Muscle of leg (tissue), 11 donors: ENCODE results near the gene NCKAP1. TPM values are rescaled to one million over a fixed set of nuclear protein-coding genes. Genes with fewer than 3 reads are reported as not detected.
"Not testable (repeated sequence)": the region's sequence is repeated elsewhere in the genome, so short reads cannot be mapped to it uniquely, and the experiment has no call there.

Source experiments
- DNase-seq: peaks from one replicate; pipeline ENCODE4 v3.0.0; 2013
- H3K27ac ChIP-seq: one replicate; pipeline ENCODE4 v1.5.1; 2013; ENCODE audit warnings: mild to moderate bottlenecking, low read length, control low read depth
- H3K27me3 ChIP-seq: one replicate; pipeline ENCODE4 v1.6.1; 2013; ENCODE audit warnings: low read length; ENCODE audit not compliant: control insufficient read depth, insufficient read depth
- H3K36me3 ChIP-seq: one replicate; pipeline ENCODE4 v1.6.1; 2013; ENCODE audit warnings: low read length; ENCODE audit not compliant: control insufficient read depth, insufficient read depth
- H3K4me1 ChIP-seq: one replicate; pipeline ENCODE4 v1.6.1; 2013; ENCODE audit warnings: low read length; ENCODE audit not compliant: control insufficient read depth, insufficient read depth
- H3K4me3 ChIP-seq: one replicate; pipeline ENCODE4 v1.5.1; 2013; ENCODE audit warnings: low read length, control low read depth
- H3K9me3 ChIP-seq: replicated peaks from 2 replicates; pipeline ENCODE4 v1.6.1; 2013; ENCODE audit warnings: low read depth, low read length; ENCODE audit not compliant: control insufficient read depth
- WGBS: methylation state at CpG from one replicate; pipeline ENCODE4 v1.1.5; 2013; ENCODE audit warnings: missing lambda C conversion rate; ENCODE audit not compliant: insufficient coverage; 5-methylcytosine and 5-hydroxymethylcytosine counted together
- polyA plus RNA-seq, 8 donors: library from polyadenylated mRNA; unstranded; fragments of 120-200 nt; gene quantifications; one replicate each; pipeline versions ENCODE4 v1.2.1 to v1.2.3, GENCODE V29; 2013; ENCODE audit warnings: inconsistent platforms in 1 of 8, low replicate concordance in 1 of 8; ENCODE audit not compliant: insufficient read length in 8 of 8, insufficient read depth in 1 of 8
- total RNA-seq: library from RNA; stranded (reverse); fragments of 120-200 nt; gene quantifications from one replicate; pipeline ENCODE4 v1.2.4, GENCODE V29; 2013

NCKAP1 gene
- total and polyA plus RNA-seq, 9 donors: 71.9 to 98.5 (median 82.7) TPM

DNA sequence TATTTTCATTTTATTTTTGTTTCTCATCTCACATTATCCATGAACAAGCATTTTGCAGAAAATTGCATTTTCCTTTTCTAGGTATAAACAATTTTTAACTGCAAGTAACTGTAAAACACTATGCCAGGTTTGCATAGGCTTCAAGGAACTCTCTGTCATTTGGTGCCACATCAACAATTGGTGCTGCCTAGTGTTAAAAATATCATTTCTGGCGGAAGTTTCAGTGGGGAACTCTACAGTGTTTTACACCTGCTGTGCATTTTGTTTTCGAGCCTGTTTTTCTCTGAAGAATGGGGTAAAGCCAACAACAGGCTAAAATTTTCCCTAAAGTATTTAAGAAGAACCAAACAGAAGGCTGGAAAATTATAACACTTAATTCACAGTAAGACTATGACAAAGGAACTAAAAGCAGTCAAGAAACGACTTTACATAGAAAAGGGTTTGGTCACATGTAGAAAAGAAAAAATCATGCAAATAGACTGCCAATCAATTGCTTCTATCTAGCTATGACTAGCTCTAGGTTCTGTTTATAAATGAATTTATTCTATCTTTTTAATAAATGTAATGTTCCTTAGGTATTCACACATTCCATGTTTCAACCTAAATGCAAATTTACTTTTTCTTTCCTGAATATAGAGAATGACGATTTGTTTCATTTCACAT is 150.4 kb downstream of the NCKAP1 start:
- Histone ChIP-seq H3K36me3 (no peaks in the 10 kb centered on the region), H3K9me3 (no peaks in the 10 kb centered on the region), H3K27me3 (no peaks in the 10 kb centered on the region), H3K27ac (no peak overlapping the region), H3K4me1 (no peaks in the 10 kb centered on the region), H3K4me3 (no peak overlapping the region)
- 83% methylated on average over 1 of the region's 4 CpGs for WGBS
- DNase-seq: no peak

DNA sequence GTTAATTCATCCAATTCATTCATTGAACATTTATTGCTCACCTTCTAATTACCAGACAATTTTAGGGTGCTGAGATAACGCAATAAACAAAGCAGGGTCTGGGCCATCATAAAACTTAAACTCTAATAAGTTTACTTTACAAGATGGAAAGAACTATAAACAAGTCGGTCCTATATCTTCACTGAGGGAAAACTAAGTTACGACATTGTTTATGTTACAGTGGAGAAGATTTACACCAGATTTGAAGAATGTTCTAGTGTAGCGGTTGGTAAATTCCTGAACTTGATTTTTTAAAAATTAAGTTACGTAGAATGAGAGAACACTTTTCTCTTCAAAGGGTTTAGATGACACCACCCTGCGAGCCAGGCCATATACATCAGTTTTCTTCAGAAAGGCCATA is 151.2 kb downstream of the NCKAP1 start:
- Histone ChIP-seq H3K36me3 (no peaks in the 10 kb centered on the region), H3K4me1 (no peaks in the 10 kb centered on the region), H3K27ac (no peak overlapping the region), H3K4me3 (no peak overlapping the region), H3K9me3 (no peaks in the 10 kb centered on the region), H3K27me3 (no peaks in the 10 kb centered on the region)
- WGBS: no CpG with 5 or more reads among the region's 6 CpGs
- DNase-seq: no peak

DNA sequence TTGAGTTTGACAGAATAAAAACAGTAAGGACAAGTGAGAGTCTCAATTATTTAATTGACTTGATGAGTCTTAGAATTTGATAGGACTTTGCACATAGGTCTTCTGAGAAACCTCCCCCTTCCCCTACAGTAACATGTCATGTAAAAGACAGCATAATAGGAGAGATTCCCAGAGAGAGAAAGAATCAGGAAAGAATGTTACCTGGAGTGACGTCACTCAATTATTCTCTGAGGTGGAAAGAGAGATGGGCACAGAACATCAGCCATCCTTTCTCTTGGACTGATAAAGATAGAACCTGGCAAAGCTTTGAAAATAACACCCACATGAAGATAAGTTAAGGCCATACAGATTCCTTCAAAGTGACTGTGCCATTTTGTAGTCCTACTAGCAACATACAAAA is 152.5 kb downstream of the NCKAP1 start:
- H3K27ac ChIP-seq: no peak overlapping the region
- DNase-seq: no peak
- H3K9me3 ChIP-seq: no peaks in the 10 kb centered on the region
- no CpG with 5 or more reads among the region's 1 CpG for WGBS
- H3K4me1 ChIP-seq: no peaks in the 10 kb centered on the region
- no peak overlapping the region for H3K4me3 ChIP-seq
- H3K27me3 ChIP-seq: no peaks in the 10 kb centered on the region
- H3K36me3 ChIP-seq: no peaks in the 10 kb centered on the region

DNA sequence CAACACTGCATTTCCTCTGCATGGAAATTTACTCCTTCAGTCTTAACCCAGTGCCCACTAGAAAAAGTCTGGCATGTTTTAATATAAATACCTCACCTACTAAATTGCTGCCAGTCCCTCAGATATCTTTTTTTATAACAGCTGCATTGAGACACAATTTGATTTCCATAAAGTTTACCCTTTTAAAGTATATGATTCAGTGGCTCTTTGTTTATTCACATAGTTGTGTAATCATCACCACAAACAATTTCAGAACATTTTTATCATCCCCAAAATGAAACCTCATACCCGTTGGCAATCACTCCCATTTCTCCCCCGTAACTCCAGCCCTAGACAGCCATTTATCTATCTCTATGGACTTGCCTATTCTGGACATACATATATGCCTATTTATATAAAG is 154.8 kb downstream of the NCKAP1 start:
- DNase-seq: no peak
- H3K27ac ChIP-seq: no peak overlapping the region
- H3K4me3 ChIP-seq: no peak overlapping the region
- no CpG with 5 or more reads among the region's 2 CpGs for WGBS
- H3K27me3 ChIP-seq: no peaks in the 10 kb centered on the region
- H3K9me3 ChIP-seq: no peaks in the 10 kb centered on the region
- H3K4me1 ChIP-seq: no peaks in the 10 kb centered on the region
- H3K36me3 ChIP-seq: no peaks in the 10 kb centered on the region

DNA sequence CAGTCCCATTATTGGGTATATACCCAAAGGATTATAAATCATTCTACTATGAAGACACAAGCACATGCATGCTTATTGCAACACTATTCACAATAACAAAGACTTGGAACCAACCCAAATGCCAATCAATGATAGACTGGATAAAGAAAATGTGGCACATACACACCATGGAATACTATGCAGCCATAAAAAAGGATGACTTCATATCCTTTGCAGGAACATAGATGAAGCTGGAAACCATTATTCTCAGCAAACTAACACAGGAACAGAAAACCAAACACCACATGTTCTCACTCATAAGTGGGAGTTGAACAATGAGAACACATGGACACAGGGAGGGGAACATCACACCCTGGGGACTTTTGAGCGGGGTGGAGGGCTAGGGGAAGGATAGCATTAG is 158.2 kb downstream of the NCKAP1 start:
- not testable (repeated sequence) for H3K27ac ChIP-seq, H3K4me1 ChIP-seq, DNase-seq, H3K27me3 ChIP-seq, H3K4me3 ChIP-seq, H3K36me3 ChIP-seq, H3K9me3 ChIP-seq
- no CpG with 5 or more reads among the region's 1 CpG for WGBS

DNA sequence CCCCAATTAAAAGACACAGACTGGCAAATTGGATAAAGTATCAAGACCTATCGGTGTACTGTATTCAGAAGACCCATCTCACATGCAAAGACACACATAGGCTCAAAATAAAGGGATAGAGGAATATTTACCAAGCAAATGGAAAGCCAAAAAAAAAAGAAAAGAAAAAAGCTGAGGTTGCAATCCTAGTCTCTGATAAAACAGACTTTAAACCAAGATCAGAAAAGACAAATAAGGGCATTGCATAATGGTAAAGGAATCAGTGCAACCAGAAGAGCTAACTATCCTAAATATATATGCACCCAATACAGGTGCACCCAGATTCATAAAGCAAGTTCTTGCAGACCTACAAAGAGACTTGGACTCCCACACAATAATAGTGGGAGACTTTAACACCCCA is 161.6 kb downstream of the NCKAP1 start:
- not testable (repeated sequence) for DNase-seq, H3K9me3 ChIP-seq, H3K4me3 ChIP-seq, H3K27ac ChIP-seq, H3K4me1 ChIP-seq, H3K36me3 ChIP-seq, H3K27me3 ChIP-seq
- WGBS: no CpG with 5 or more reads among the region's 1 CpG

DNA sequence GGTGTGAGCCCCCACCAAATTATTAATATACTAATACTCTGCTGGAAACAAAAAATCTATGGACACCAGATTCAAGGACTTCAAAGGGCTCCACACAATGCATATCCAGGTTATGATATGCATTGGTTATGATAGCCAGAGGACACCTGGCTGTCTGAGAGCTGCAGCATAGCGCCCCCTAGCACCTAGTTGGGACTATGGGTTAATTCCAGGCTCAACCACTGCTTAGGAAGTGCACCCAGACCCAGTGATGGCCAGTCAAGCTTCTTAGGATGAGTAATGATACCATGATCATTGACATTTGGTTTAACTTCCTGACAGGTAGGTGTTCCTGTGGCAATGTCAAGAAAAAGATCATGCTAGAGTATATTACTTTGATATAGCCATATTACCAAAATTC is 168.0 kb downstream of the NCKAP1 start:
- WGBS: no CpG with 5 or more reads among the region's 1 CpG
- no peaks in the 10 kb centered on the region for H3K36me3 ChIP-seq
- H3K27ac ChIP-seq: no peak overlapping the region
- no peak for DNase-seq
- H3K27me3 ChIP-seq: peaks cover 7% of the 10 kb centered on the region
- peaks cover 14% of the 10 kb centered on the region for H3K4me1 ChIP-seq
- H3K4me3 ChIP-seq: no peak overlapping the region
- no peaks in the 10 kb centered on the region for H3K9me3 ChIP-seq

DNA sequence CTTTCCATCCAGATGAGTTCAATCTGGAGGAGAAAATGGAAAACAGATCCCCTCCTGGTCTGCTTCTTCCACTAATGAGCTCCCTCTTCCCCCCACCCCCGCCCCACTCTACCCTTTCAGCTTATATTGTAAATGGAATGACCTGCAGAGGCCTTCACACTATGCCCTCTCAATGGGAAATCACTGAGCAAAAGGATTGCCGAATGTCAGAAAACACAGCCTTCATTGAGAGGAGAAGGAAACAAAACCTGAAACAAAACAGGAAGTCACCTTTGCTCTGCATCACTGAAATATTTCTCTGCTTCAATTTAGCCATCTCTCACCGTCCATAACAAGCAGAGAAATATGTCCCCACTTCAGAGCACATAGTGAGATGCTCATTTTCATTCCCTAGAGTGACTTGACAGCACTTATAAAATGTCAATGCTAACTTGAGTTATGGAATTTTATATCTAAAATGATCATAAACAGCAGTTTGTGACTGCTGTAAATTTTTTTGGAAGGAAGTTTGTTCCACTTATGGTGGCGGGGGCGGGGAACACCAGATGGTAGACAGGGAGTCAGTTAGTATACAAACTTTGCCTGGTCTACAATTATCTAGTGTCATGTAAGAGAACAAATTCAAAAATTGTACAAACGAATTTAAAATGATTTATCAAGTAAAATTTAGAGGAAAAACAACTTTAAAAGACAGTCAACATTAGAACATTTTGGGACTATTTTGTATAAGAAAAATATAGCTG is 170.0 kb downstream of the NCKAP1 start:
- Histone ChIP-seq H3K27me3 (peaks cover 7% of the 10 kb centered on the region), H3K4me1 (peaks cover 14% of the 10 kb centered on the region), H3K4me3 (no peak overlapping the region), H3K36me3 (no peaks in the 10 kb centered on the region), H3K27ac (no peak overlapping the region), H3K9me3 (no peaks in the 10 kb centered on the region)
- DNase-seq: no peak
- no CpG with 5 or more reads among the region's 6 CpGs for WGBS

DNA sequence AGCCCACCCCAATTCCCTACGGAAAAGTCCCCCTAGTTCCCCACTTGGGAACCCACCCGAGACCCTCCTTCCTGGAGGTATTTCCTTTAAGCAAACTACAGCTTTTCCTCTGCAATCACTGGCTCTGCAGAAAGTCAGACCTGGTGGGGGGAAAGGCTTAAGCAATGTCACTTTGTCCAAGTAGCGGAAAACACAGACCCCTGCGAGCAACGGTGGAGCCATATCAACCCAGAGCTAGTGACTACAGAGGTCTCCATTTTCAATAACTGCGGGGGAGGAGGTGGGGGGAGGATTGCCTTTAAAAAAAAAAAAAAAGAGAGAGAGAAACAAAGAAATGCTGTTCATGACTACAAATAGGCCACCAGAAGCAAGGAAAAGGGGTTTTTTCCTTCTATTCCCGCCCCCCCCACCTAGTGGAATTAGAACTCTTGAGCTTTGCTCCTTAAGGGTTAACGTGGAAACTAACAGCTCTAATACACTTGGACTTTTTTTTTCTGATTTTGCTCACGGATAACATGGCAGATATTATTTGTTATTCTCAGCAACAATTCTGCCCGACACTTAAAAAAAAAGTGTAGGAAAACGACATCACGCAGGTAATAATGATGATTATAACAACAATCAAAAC is 170.7 kb downstream of the NCKAP1 start:
- Histone ChIP-seq H3K27ac (peak overlapping the region; percentile 60), H3K4me1 (peaks cover 14% of the 10 kb centered on the region), H3K4me3 (peak overlapping the region; percentile 38), H3K9me3 (no peaks in the 10 kb centered on the region), H3K36me3 (no peaks in the 10 kb centered on the region), H3K27me3 (peaks cover 7% of the 10 kb centered on the region)
- DNase-seq: no peak
- WGBS: 20% methylated on average over 3 of the region's 12 CpGs
